SK-N-SH treated with all-trans-retinoic acid at 6 μM for 48 hours (cell line): ENCODE results near the gene DCAF6.

Source experiments
- ARNTL ChIP-seq: fragments of 450-650 bp; formaldehyde crosslinking; IDR thresholded peaks from 2 replicates; pipeline ENCODE4 v1.5.0; 2020; ENCODE audit warnings: low read depth, mild to moderate bottlenecking, moderate library complexity, borderline replicate concordance
- BACH2 ChIP-seq: fragments of 250-450 bp; sonication (Bioruptor Pico); IDR thresholded peaks from 2 replicates; pipeline ENCODE4 v1.9.0; 2021; ENCODE audit warnings: mild to moderate bottlenecking, borderline replicate concordance
- GLIS3 ChIP-seq: fragments of 250-450 bp; sonication (Bioruptor Pico); IDR thresholded peaks from 2 replicates; pipeline ENCODE4 v1.5.0; 2020; ENCODE audit warnings: mild to moderate bottlenecking, moderate library complexity
- ISL1 ChIP-seq: fragments of 250-450 bp; sonication (Bioruptor Pico); IDR thresholded peaks from 2 replicates; pipeline ENCODE4 v2.1.2; 2022; ENCODE audit warnings: mild to moderate bottlenecking, moderate library complexity
- OSR1 ChIP-seq: fragments of 250-450 bp; sonication (Bioruptor Pico); IDR thresholded peaks from 2 replicates; pipeline ENCODE4 v1.8.0; 2022; ENCODE audit warnings: moderate library complexity, mild to moderate bottlenecking, inconsistent platforms
- PPARA ChIP-seq: fragments of 250-450 bp; sonication (Bioruptor Pico); IDR thresholded peaks from 2 replicates; pipeline ENCODE4 v1.5.0; 2020; ENCODE audit warnings: mild to moderate bottlenecking, borderline replicate concordance
- TOX ChIP-seq: fragments of 250-450 bp; sonication (Bioruptor Pico); IDR thresholded peaks from 2 replicates; pipeline ENCODE4 v1.8.0; 2021; ENCODE audit warnings: mild to moderate bottlenecking, moderate library complexity, borderline replicate concordance
- ZFP3 ChIP-seq: fragments of 250-450 bp; sonication (Bioruptor Pico); IDR thresholded peaks from 2 replicates; pipeline ENCODE4 v1.5.0; 2020; ENCODE audit warnings: mild to moderate bottlenecking, moderate library complexity
- ZFP30 ChIP-seq: fragments of 450-650 bp; formaldehyde crosslinking; IDR thresholded peaks from 2 replicates; pipeline ENCODE4 v1.5.0; 2022; ENCODE audit warnings: mild to moderate bottlenecking, moderate library complexity
- ZNF565 ChIP-seq: fragments of 450-650 bp; formaldehyde crosslinking; conservative IDR thresholded peaks from 2 replicates; pipeline ENCODE4 v1.5.0; 2020; ENCODE audit warnings: low read depth, mild to moderate bottlenecking, moderate library complexity
- ZNF70 ChIP-seq: fragments of 450-650 bp; formaldehyde crosslinking; IDR thresholded peaks from 2 replicates; pipeline ENCODE4 v1.5.0; 2020; ENCODE audit warnings: mild to moderate bottlenecking, moderate library complexity
- ZNF8 ChIP-seq: fragments of 450-650 bp; formaldehyde crosslinking; IDR thresholded peaks from 2 replicates; pipeline ENCODE4 v1.5.0; 2020; ENCODE audit warnings: mild to moderate bottlenecking, moderate library complexity
- TF ChIP-seq, protein P1 (sequence below): fragments of 250-450 bp; sonication (Bioruptor Pico); IDR thresholded peaks from 2 replicates; pipeline ENCODE4 v1.8.0; 2020; ENCODE audit warnings: mild to moderate bottlenecking, moderate library complexity, borderline replicate concordance

DNA sequence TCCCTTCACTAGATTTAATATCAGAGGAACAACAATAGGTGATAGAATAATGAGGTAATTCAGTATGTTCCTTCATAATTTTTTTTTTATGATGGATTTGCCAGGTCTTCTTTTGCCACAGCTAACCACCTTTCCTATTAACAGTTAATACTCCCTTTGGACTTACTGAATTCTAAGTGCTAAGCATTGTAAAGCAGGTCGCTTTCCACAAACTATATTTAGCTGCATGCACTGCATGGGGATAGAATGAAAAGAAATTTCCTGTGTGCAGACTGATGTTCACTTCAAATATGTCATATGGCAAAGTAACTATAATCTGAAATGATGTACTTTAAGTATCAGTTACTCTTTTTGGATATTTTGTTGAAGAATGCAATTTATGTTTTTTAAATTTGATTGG is 114.4 kb downstream of the DCAF6 start:
- TF ChIP-seq GLIS3 (no peak), ISL1 (no peak), TOX (CRISPR knock-in tag) (no peak), ZFP30 (CRISPR knock-in tag) (no peak), ZNF565 (CRISPR knock-in tag) (no peak), ZFP3 (CRISPR knock-in tag) (no peak), ZNF8 (CRISPR knock-in tag) (no peak), BACH2 (CRISPR knock-in tag) (no peak), PPARA (no peak), ZNF70 (CRISPR knock-in tag) (no peak), OSR1 (CRISPR knock-in tag) (no peak), ARNTL (CRISPR knock-in tag) (no peak)
- TF ChIP-seq, protein P1, sequence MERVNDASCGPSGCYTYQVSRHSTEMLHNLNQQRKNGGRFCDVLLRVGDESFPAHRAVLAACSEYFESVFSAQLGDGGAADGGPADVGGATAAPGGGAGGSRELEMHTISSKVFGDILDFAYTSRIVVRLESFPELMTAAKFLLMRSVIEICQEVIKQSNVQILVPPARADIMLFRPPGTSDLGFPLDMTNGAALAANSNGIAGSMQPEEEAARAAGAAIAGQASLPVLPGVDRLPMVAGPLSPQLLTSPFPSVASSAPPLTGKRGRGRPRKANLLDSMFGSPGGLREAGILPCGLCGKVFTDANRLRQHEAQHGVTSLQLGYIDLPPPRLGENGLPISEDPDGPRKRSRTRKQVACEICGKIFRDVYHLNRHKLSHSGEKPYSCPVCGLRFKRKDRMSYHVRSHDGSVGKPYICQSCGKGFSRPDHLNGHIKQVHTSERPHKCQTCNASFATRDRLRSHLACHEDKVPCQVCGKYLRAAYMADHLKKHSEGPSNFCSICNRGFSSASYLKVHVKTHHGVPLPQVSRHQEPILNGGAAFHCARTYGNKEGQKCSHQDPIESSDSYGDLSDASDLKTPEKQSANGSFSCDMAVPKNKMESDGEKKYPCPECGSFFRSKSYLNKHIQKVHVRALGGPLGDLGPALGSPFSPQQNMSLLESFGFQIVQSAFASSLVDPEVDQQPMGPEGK (CRISPR knock-in tag) = no peak
